ENCODE data around the gene EEFSEC.
"Not testable (repeated sequence)": the region's sequence is repeated elsewhere in the genome, so short reads cannot be mapped to it uniquely, and the experiment has no call there.

Gene EEFSEC

GRCh38 chr3:128152419-128153155, 694 bp upstream of the EEFSEC start:
- DNase-seq (ENCODE audit: low spot score), result no peak

- DNase-seq (ENCODE audit: low spot score), result not testable (repeated sequence)
Observed at GRCh38 chr3:128154354-128154753, 1.1 kb downstream of the EEFSEC start.

- no peak for DNase-seq (ENCODE audit: low spot score)
Observed at GRCh38 chr3:128155616-128156360, 2.5 kb downstream of the EEFSEC start.

- DNase-seq (ENCODE audit: low spot score), result no peak
Observed at GRCh38 chr3:128160661-128161060, 7.4 kb downstream of the EEFSEC start.

GRCh38 chr3:128163432-128163831, 10.2 kb downstream of the EEFSEC start:
- no peak for DNase-seq (ENCODE audit: low spot score)

- DNase-seq (ENCODE audit: low spot score), result no peak
Observed at GRCh38 chr3:128166971-128167453, 13.7 kb downstream of the EEFSEC start.

- no peak for DNase-seq (ENCODE audit: low spot score)
Observed at GRCh38 chr3:128167646-128167972, 14.3 kb downstream of the EEFSEC start.

- no peak for DNase-seq (ENCODE audit: low spot score)
Observed at GRCh38 chr3:128167973-128168674, 14.8 kb downstream of the EEFSEC start.

GRCh38 chr3:128168836-128169235, 15.6 kb downstream of the EEFSEC start:
- no peak for DNase-seq (ENCODE audit: low spot score)

GRCh38 chr3:128170866-128171516, 17.7 kb downstream of the EEFSEC start:
- DNase-seq (ENCODE audit: low spot score), result no peak

GRCh38 chr3:128173200-128173599, 19.9 kb downstream of the EEFSEC start:
- DNase-seq (ENCODE audit: low spot score), result no peak

GRCh38 chr3:128173849-128174248, 20.6 kb downstream of the EEFSEC start:
- no peak for DNase-seq (ENCODE audit: low spot score)

- no peak for DNase-seq (ENCODE audit: low spot score)
Observed at GRCh38 chr3:128174675-128175590, 21.7 kb downstream of the EEFSEC start.

GRCh38 chr3:128175768-128176167, 22.5 kb downstream of the EEFSEC start:
- DNase-seq (ENCODE audit: low spot score), result no peak

- no peak for DNase-seq (ENCODE audit: low spot score)
Observed at GRCh38 chr3:128176276-128176833, 23.1 kb downstream of the EEFSEC start.

- DNase-seq (ENCODE audit: low spot score), result no peak
Observed at GRCh38 chr3:128177865-128178264, 24.6 kb downstream of the EEFSEC start.

- no peak for DNase-seq (ENCODE audit: low spot score)
Observed at GRCh38 chr3:128178782-128179483, 25.7 kb downstream of the EEFSEC start.

GRCh38 chr3:128179484-128179819, 26.2 kb downstream of the EEFSEC start:
- no peak for DNase-seq (ENCODE audit: low spot score)

GRCh38 chr3:128180436-128180835, 27.2 kb downstream of the EEFSEC start:
- DNase-seq (ENCODE audit: low spot score), result no peak

GRCh38 chr3:128180913-128181312, 27.6 kb downstream of the EEFSEC start:
- no peak for DNase-seq (ENCODE audit: low spot score)
